ENCODE measurements around the gene C10orf120. TPM values are rescaled to one million over a fixed set of nuclear protein-coding genes. Genes with fewer than 3 reads are reported as not detected.
A peak's percentile ranks its signal among the peaks of the same experiment; 100 is the strongest.

The C10orf120 gene
- total RNA-seq, 2 experiments from 2014 or later: not detected

GRCh38 chr10:122696687-122697086 lies 3.0 kb downstream of the C10orf120 start:
- Mint-ChIP-seq H3K4me3 (no peak overlapping the region), H3K27ac (no peak overlapping the region), H3K27me3 (ENCODE audit: low read depth) (peaks cover 2% of the 10 kb centered on the region), H3K4me1 (ENCODE audit: low read depth) (no peaks in the 10 kb centered on the region), H3K9me3 (no peaks in the 10 kb centered on the region), H3K36me3 (ENCODE audit: low read depth) (no peaks in the 10 kb centered on the region)
- no peak for DNase-seq
- CTCF ChIA-PET: no interaction called here
- intact Hi-C loops (cut with micrococcal nuclease): no loop called here

GRCh38 chr10:122692744-122693143 lies 6.9 kb downstream of the C10orf120 start:
- CTCF ChIA-PET: no interaction called here
- Mint-ChIP-seq H3K4me3 (no peak overlapping the region), H3K4me1 (ENCODE audit: low read depth) (no peaks in the 10 kb centered on the region), H3K9me3 (no peaks in the 10 kb centered on the region), H3K27me3 (ENCODE audit: low read depth) (peaks cover 9% of the 10 kb centered on the region), H3K27ac (no peak overlapping the region), H3K36me3 (ENCODE audit: low read depth) (no peaks in the 10 kb centered on the region)
- DNase-seq: no peak
- intact Hi-C loops (cut with micrococcal nuclease): no loop called here

- Mint-ChIP-seq H3K27ac (no peak overlapping the region), H3K27me3 (ENCODE audit: low read depth) (peaks cover 18% of the 10 kb centered on the region), H3K4me1 (ENCODE audit: low read depth) (no peaks in the 10 kb centered on the region), H3K9me3 (no peaks in the 10 kb centered on the region), H3K36me3 (ENCODE audit: low read depth) (no peaks in the 10 kb centered on the region), H3K4me3 (no peak overlapping the region)
- CTCF ChIA-PET: interaction anchor here (1.0 kb wide), 1 partner anchor 40 kb away, joined by 5 read pairs; no protein-coding TSS in a partner anchor
- no peak for DNase-seq
- intact Hi-C loops (cut with micrococcal nuclease): no loop called here
Measured at GRCh38 chr10:122689146-122689820, 10.4 kb downstream of the C10orf120 start.

GRCh38 chr10:122688293-122688989 lies 11.2 kb downstream of the C10orf120 start:
- intact Hi-C loops (cut with micrococcal nuclease): no loop called here
- H3K27me3 Mint-ChIP-seq (ENCODE audit: low read depth): peaks cover 25% of the 10 kb centered on the region
- CTCF ChIA-PET: no interaction called here
- H3K36me3 Mint-ChIP-seq (ENCODE audit: low read depth): no peaks in the 10 kb centered on the region
- no peak overlapping the region for H3K4me3 Mint-ChIP-seq
- H3K27ac Mint-ChIP-seq: no peak overlapping the region
- H3K4me1 Mint-ChIP-seq (ENCODE audit: low read depth): no peaks in the 10 kb centered on the region
- no peaks in the 10 kb centered on the region for H3K9me3 Mint-ChIP-seq
- DNase-seq: no peak

GRCh38 chr10:122682522-122682921 lies 17.1 kb downstream of the C10orf120 start:
- no peak overlapping the region for H3K4me3 Mint-ChIP-seq
- no peak overlapping the region for H3K27ac Mint-ChIP-seq
- DNase-seq: no peak
- H3K9me3 Mint-ChIP-seq: no peaks in the 10 kb centered on the region
- intact Hi-C loops (cut with micrococcal nuclease): no loop called here
- no peaks in the 10 kb centered on the region for H3K36me3 Mint-ChIP-seq (ENCODE audit: low read depth)
- no peaks in the 10 kb centered on the region for H3K4me1 Mint-ChIP-seq (ENCODE audit: low read depth)
- CTCF ChIA-PET: no interaction called here
- peaks cover 23% of the 10 kb centered on the region for H3K27me3 Mint-ChIP-seq (ENCODE audit: low read depth)

GRCh38 chr10:122678266-122678665 lies 21.4 kb downstream of the C10orf120 start:
- Mint-ChIP-seq H3K27me3 (ENCODE audit: low read depth) (peaks cover 22% of the 10 kb centered on the region), H3K4me1 (ENCODE audit: low read depth) (no peaks in the 10 kb centered on the region), H3K27ac (no peak overlapping the region), H3K4me3 (no peak overlapping the region), H3K9me3 (no peaks in the 10 kb centered on the region), H3K36me3 (ENCODE audit: low read depth) (no peaks in the 10 kb centered on the region)
- intact Hi-C loops (cut with micrococcal nuclease): no loop called here
- CTCF ChIA-PET: no interaction called here
- no peak for DNase-seq

- DNase-seq: no peak
- CTCF ChIA-PET: no interaction called here
- Mint-ChIP-seq H3K27me3 (ENCODE audit: low read depth) (peaks cover 25% of the 10 kb centered on the region), H3K27ac (no peak overlapping the region), H3K9me3 (no peaks in the 10 kb centered on the region), H3K4me1 (ENCODE audit: low read depth) (no peaks in the 10 kb centered on the region), H3K36me3 (ENCODE audit: low read depth) (no peaks in the 10 kb centered on the region), H3K4me3 (no peak overlapping the region)
- intact Hi-C loops (cut with micrococcal nuclease): no loop called here
Measured at GRCh38 chr10:122675278-122675677, 24.4 kb downstream of the C10orf120 start.

- DNase-seq: no peak
- intact Hi-C loops (cut with micrococcal nuclease): no loop called here
- Mint-ChIP-seq H3K27me3 (ENCODE audit: low read depth) (peaks cover 25% of the 10 kb centered on the region), H3K9me3 (no peaks in the 10 kb centered on the region), H3K27ac (no peak overlapping the region), H3K36me3 (ENCODE audit: low read depth) (no peaks in the 10 kb centered on the region), H3K4me3 (no peak overlapping the region), H3K4me1 (ENCODE audit: low read depth) (no peaks in the 10 kb centered on the region)
- CTCF ChIA-PET: no interaction called here
Measured at GRCh38 chr10:122674781-122675180, 24.9 kb downstream of the C10orf120 start.

DNA sequence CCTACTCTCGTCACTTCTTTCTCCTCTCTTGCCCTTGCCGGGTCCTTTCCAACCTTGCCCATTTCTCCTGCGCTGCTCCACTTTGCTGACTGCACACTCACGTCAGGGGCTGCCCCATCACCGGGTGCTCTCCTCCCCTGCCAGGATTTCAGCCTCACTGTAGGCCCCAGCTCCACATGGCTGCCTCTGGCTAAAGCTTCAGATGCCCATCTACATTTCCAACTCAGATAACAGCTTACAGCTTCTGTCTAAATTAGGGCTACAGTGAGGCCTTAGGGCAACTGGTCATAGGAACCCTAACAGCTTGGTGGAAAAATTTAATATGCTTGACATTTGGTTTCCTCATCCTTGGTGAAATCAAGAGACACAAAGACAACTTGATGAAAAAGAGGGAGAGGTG lies 25.9 kb downstream of the C10orf120 start:
- DNase-seq: no peak
- CTCF ChIA-PET: no interaction called here
- no peak overlapping the region for H3K4me3 Mint-ChIP-seq
- peaks cover 25% of the 10 kb centered on the region for H3K27me3 Mint-ChIP-seq (ENCODE audit: low read depth)
- H3K27ac Mint-ChIP-seq: peak overlapping the region; percentile 19
- H3K9me3 Mint-ChIP-seq: no peaks in the 10 kb centered on the region
- intact Hi-C loops (cut with micrococcal nuclease): no loop called here
- H3K36me3 Mint-ChIP-seq (ENCODE audit: low read depth): no peaks in the 10 kb centered on the region
- H3K4me1 Mint-ChIP-seq (ENCODE audit: low read depth): no peaks in the 10 kb centered on the region

DNA sequence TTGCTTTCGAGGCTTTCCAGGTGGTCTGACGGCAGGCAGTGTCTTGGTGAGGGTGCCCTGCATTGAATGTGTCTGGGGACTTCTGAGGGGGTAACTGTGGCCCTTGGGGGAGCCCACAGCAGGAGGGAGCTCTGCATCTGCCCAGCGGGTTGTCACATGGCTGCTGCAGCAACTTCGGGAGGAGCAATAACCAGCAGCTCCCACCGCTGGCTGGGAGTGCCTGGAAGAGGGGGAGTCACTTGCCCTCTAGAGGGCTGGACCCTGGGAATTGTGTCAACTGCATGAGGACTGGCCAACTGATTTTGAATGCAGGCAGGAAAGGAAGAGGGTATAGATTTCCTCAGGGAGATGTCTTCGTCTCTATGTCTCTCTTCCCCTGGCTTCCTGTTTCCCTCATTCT lies 26.4 kb downstream of the C10orf120 start:
- CTCF ChIA-PET: no interaction called here
- Mint-ChIP-seq H3K9me3 (no peaks in the 10 kb centered on the region), H3K36me3 (ENCODE audit: low read depth) (no peaks in the 10 kb centered on the region), H3K27ac (no peak overlapping the region), H3K27me3 (ENCODE audit: low read depth) (peaks cover 25% of the 10 kb centered on the region), H3K4me3 (no peak overlapping the region), H3K4me1 (ENCODE audit: low read depth) (no peaks in the 10 kb centered on the region)
- intact Hi-C loops (cut with micrococcal nuclease): no loop called here
- DNase-seq: no peak

- Mint-ChIP-seq H3K4me3 (no peak overlapping the region), H3K36me3 (ENCODE audit: low read depth) (no peaks in the 10 kb centered on the region), H3K4me1 (ENCODE audit: low read depth) (no peaks in the 10 kb centered on the region), H3K9me3 (no peaks in the 10 kb centered on the region), H3K27ac (no peak overlapping the region), H3K27me3 (ENCODE audit: low read depth) (peaks cover 24% of the 10 kb centered on the region)
- no peak for DNase-seq
- CTCF ChIA-PET: no interaction called here
- intact Hi-C loops (cut with micrococcal nuclease): no loop called here
Measured at GRCh38 chr10:122672655-122673054, 27.0 kb downstream of the C10orf120 start.

DNA sequence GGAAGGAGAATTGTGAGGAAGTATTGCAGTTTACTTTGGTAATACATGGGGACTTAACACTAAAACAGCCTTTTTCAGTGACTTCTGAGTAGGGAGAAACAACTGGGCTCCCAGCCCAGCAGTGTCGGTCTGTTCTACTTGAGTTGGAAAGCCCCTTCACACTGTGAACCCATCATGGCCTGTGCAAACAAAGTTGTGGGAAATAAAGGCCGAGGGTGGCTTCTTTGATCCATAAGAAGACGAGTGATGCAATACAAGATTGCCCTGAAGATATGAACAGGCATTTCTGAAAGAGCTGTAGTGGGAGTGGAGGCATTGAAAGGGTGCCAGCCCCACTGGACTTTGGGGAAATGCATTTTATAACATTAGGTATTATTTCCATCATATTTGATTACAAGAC lies 28.3 kb downstream of the C10orf120 start:
- no peaks in the 10 kb centered on the region for H3K36me3 Mint-ChIP-seq (ENCODE audit: low read depth)

DNA sequence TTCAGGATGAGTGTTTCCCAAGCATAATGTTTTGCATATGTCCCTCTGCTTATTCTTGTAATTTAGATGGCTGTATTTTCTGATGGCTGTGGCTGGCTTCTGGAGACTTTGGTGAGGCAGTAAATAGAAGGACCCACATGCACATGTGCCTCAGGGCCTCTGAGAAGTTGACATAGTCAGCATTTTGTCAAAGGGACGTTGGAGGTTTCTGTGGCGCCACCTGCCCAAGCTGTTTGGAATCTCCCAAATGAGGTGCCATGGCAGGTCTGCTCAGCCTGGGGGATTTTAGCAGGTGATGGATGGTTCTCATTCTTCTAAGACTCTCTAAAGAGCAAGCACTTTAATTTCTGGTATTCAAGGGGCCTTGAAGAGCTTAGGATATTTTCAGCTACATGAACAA lies 29.8 kb downstream of the C10orf120 start:
- H3K4me1 Mint-ChIP-seq (ENCODE audit: low read depth): no peaks in the 10 kb centered on the region
- H3K27ac Mint-ChIP-seq: no peak overlapping the region
- no peaks in the 10 kb centered on the region for H3K36me3 Mint-ChIP-seq (ENCODE audit: low read depth)
- no peak overlapping the region for H3K4me3 Mint-ChIP-seq
- intact Hi-C loops (cut with micrococcal nuclease): no loop called here
- CTCF ChIA-PET: no interaction called here
- no peak for DNase-seq
- no peaks in the 10 kb centered on the region for H3K9me3 Mint-ChIP-seq
- H3K27me3 Mint-ChIP-seq (ENCODE audit: low read depth): peaks cover 14% of the 10 kb centered on the region

More for the DNA sequence above, 28.3 kb downstream of the C10orf120 start:
- intact Hi-C loops (cut with micrococcal nuclease): no loop called here
- Mint-ChIP-seq H3K9me3 (no peaks in the 10 kb centered on the region), H3K4me3 (no peak overlapping the region), H3K27ac (no peak overlapping the region), H3K4me1 (ENCODE audit: low read depth) (no peaks in the 10 kb centered on the region), H3K27me3 (ENCODE audit: low read depth) (peaks cover 15% of the 10 kb centered on the region)
- CTCF ChIA-PET: no interaction called here
- no peak for DNase-seq

Measured in activated naive CD4-positive, alpha-beta T cell treated with anti-CD3 and anti-CD28 coated beads for 36 hours (primary cell).